ENCODE results near the gene RCOR3. TPM values are rescaled to one million over a fixed set of nuclear protein-coding genes. Genes with fewer than 3 reads are reported as not detected.
"Not testable (repeated sequence)": the region's sequence is repeated elsewhere in the genome, so short reads cannot be mapped to it uniquely, and the experiment has no call there.

The RCOR3 gene
- polyA plus RNA-seq, 3 donors = 15.6 to 20.7 (median 16.1) TPM

DNA sequence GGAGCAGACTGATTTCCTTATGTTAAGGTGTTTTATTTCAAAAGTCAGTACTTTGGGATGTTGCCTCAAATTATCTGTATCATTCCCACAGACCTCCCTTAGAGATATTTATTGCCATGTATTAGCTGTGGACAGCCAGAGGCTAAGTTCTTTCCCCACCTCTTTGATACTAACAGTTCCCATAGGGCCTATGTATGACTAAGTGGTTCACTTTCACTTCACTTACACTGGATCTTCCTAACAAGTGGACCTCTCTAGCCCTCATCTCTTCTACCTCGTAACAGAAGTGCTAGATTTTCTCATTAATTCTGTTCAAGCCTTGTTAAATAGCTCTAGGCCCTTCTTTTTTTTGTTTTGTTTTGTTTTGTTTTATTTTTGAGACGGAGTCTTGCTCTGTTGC lies 73.7 kb downstream of the RCOR3 start:
- H3K27ac ChIP-seq (ENCODE audit: low read depth, low read length) = no peak overlapping the region
- 86 to 92% (median 86%) methylated on average over 2 of the region's 2 CpGs for WGBS, 3 donors

DNA sequence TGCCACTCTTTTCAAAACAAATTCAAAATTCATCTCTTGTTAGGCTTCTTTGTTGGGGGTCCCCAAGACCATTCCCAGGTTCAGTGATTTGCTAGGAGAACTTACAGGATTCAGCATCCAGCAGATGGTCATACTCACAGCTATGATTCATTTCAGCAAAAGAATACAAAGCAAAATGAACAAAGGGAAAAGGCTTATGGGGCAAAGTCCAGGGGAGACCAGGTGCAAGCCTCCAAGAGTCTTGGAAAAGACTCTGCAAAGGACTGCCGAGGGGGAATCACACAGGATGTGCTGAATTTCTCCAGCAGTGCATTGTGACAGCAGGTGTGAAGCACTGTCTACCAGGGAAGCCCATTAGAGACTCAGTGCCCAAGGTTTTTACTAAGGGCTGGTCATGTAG lies 74.7 kb downstream of the RCOR3 start:
- WGBS, 3 donors = 24 to 78% (median 69%) methylated on average over 1 of the region's 1 CpG
- H3K27ac ChIP-seq (ENCODE audit: low read depth, low read length) = no peak overlapping the region

DNA sequence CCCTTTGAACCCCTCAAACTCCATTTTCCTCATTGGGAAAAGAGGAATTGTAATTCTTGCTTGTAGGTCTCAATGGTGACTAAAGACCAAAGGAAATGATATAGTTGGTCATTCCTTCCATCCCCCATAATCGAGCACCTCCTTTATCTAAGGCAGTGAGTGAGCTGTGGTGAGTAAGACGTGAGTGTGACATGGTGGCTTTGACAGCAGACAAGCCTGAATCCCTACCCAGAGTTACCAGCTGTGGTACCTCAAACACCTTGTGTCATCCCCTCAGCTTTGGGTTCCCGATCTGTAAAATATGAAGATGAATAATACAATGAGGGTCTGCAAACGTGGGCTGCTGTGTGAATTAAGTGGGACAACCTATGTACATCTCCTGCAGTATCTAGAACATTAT lies 75.8 kb downstream of the RCOR3 start:
- no peak overlapping the region for H3K27ac ChIP-seq (ENCODE audit: low read depth, low read length)
- WGBS, 3 donors = 70 to 88% (median 86%) methylated on average over 4 of the region's 4 CpGs

DNA sequence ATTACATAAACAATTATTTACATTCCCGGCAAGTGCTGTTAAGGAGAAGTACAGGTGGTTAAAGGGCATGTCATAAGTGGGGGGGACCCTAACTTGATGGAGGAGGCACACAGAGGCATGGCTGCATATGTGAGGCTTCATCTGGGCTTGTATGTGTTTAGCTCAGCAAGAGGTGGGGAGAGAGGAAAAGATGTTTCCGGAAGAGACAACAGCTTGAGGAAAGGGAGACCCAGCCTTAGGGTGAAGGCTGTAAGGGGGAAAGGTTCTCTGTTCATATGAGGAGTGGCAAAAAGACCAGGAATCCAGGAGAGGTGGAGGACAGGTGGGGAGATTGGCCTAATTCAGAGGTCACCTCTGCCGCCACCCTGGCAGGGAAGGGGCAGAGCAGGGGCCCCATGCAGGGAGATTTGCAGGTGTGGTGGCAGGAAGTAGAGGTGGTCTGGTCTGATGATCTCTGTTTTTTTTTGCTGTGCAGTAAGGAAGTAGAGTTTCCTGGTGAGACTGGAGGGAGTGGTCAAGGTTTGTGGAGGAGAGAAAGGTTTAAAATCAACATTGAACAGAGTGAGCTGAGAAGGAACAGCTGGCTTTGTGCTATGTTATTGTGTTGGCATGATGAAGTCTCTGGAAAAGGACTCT lies 76.5 kb downstream of the RCOR3 start:
- WGBS, 3 donors = 55 to 61% (median 58%) methylated on average over 3 of the region's 3 CpGs

DNA sequence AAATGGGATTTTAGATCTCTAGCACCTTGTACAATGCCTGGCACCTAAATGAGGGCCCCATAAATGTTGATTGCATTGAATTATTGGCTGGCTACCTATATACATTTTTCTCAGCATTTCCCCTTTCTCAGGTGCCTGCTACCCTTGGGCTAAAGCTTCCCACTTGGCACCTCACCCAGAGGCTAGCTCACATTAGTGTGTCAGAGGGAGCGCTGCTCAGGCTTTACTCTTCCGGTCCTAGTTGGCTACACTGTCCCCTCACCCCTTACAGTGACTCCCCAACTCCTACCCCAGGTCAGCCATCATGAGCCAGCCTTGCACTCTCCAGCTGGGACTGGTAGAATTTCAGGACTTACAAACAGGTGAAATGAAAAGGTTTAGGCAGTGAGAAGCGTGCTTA lies 77.0 kb downstream of the RCOR3 start:
- WGBS, 3 donors = 52 to 83% (median 74%) methylated on average over 3 of the region's 3 CpGs
- no peak overlapping the region for H3K27ac ChIP-seq (ENCODE audit: low read depth, low read length)

More for the DNA sequence above, 76.5 kb downstream of the RCOR3 start:
- H3K27ac ChIP-seq (ENCODE audit: low read depth, low read length) = no peak overlapping the region

DNA sequence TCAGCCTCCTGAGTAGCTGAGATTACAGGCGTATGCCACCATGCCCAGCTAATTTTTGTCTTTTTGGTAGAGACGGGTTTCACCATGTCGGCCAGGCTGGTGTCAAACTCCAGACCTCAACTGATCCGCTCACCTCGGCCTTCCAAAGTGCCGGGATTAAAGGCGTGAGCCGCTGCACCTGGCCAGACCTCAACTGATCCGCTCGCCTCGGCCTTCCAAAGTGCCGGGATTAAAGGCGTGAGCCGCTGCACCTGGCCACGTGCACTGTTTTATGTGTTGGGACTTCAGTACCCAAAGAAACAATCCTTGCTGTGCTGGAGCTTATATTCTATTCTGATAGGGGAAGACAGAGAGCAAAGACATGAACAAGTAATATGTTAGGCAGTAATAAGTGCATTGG lies 77.6 kb downstream of the RCOR3 start:
- WGBS, 3 donors = 50 to 97% (median 96%) methylated on average over 15 of the region's 15 CpGs
- H3K27ac ChIP-seq (ENCODE audit: low read depth, low read length) = no peak overlapping the region

DNA sequence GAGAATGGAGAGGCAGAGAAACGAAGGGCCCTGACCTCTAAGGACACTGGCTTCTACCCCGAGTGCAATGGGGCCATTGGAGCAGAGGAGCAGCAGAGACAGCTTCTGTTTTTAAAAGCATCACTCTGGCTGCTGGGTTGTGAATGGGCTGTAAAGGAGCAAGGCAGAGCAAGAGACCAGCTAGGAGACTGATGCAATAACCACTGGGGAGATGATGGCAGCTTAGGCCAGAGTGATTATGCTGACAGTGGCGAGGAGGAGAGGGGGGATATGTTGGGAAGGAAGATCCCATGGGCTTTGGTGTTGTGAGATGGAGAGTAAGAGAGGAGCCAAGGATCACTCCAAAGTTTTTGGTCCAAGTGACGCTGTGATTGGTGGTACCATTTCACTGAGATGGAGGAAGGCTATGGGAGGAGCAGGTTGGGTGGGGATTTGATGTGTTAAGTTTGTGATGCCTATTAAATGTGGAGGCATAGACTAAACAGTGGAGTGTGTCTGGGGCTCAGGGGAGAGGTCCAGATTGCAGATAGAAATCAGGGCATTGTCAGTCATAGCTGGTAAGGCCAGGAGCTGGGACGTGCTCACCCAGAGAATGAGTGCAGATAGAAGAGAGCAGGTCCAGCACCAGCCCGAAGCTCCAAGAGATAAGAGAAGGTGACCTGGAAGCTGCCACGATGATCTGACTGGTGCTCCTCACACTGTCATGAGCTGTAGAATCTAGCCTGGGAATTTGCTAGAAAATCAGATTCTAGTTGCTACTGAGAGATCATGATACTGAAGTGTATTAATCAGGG lies 78.5 kb downstream of the RCOR3 start:
- no peak overlapping the region for H3K27ac ChIP-seq (ENCODE audit: low read depth, low read length)

DNA sequence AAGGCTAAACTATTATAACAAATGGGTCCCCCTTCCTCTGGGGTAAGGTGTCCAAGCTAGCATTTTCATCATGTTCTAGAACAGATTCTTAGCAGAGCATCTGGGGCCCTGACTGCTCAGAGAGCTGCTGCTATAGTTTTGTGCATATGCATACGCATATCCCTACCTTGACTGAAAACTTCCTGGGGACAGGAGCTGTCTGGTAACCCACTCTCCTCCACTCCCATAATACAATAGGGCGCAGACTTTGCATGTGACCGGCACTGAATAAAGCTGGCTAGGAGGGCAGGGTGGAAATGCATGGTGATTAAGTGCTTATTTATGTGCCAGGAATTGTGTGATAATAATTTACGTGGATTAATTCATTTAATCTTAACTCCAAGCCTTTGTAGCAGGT lies 79.1 kb downstream of the RCOR3 start:
- 85 to 95% (median 94%) methylated on average over 4 of the region's 4 CpGs for whole genome bisulfite sequencing, 3 donors
- H3K27ac ChIP-seq (ENCODE audit: low read depth, low read length) = no peak overlapping the region

More for the DNA sequence above, 78.5 kb downstream of the RCOR3 start:
- 64 to 80% (median 73%) methylated on average over 7 of the region's 7 CpGs for WGBS, 3 donors

DNA sequence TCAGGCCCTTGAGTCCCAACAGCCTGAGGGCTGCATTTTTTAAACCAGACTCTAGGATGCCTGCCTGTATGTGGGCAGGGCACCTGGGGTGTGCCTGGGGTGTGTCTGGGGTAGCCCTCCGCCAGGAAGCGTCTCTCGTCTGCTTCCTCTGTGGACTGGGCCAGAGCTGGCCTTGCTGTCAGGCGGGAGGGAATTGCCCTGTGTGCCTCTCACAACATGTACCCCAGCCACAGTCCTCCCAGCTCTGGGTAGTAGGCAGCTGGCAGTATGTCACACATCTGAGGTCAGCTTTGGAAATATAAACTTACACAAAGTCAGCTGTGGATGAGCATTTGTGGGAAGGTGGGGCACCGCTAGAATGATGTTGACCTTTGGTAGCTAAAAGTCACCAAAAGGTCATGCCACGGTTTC lies 80.5 kb downstream of the RCOR3 start:
- 71 to 81% (median 74%) methylated on average over 6 of the region's 6 CpGs for WGBS, 3 donors

DNA sequence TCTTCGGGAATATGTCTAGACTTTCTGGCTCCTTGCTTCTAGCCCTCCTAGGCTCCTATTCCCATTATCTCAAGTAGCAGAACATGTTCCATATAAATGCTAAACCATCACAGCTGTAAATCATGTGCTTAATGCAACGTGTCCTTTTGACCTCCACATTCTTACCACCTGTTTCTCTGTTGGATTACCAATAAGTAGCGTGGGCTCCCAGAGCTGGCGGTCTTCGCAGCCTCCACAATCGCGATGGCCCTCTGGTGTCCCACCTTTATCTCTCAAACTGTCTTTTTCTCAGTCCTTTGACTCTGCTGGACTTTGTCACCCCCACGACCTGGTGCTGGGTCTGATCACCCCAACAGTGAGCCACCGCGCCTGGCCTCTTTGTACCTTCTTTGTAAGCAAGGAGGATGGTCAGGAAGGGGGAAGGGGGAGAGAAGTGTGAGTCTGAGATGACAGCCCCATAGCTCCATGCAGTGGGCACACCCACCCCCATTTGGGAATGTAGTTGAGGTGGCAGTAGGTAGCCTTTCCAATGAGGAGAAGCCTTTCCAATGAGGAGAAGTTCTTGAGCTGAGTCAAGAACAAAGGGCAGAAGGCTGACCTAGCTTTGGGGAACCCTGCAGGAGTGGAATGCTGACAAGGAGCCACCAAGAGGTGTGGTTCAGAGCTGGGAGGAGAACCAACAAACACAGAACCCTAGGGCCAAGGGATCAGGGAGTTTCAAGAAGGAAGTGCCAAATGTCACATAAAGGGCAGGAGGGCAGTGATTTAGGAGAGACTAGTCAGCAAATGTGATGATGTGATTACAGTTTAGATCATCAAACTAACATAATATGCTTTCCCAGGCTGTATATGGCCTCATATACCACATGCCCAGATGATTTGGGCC lies 81.7 kb downstream of the RCOR3 start:
- no peak overlapping the region for H3K27ac ChIP-seq (ENCODE audit: low read depth, low read length)
- WGBS, 3 donors = 84 to 96% (median 92%) methylated on average over 10 of the region's 10 CpGs

More for the DNA sequence above, 80.5 kb downstream of the RCOR3 start:
- no peak overlapping the region for H3K27ac ChIP-seq (ENCODE audit: low read depth, low read length)

DNA sequence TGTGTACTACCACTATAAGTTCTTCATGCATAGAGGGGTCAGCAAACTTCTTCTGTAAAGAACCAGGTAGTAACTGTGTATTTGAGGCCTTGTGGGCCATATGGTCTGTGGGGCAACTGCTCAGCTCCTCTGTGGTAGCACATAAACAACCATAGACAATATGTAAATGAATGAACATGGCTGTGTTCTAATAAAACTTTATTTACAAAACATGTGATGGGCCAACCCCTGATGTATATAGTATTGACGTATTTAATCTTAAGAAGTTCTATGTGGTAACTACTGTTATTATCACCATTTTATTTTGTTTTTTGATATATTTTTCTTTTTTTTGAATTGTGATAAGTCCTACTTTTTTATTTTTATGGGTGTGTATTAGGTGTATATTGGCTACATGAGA lies 82.8 kb downstream of the RCOR3 start:
- H3K27ac ChIP-seq (ENCODE audit: low read depth, low read length) = no peak overlapping the region
- WGBS, 3 donors = 97 to 98% (median 98%) methylated on average over 1 of the region's 1 CpG

DNA sequence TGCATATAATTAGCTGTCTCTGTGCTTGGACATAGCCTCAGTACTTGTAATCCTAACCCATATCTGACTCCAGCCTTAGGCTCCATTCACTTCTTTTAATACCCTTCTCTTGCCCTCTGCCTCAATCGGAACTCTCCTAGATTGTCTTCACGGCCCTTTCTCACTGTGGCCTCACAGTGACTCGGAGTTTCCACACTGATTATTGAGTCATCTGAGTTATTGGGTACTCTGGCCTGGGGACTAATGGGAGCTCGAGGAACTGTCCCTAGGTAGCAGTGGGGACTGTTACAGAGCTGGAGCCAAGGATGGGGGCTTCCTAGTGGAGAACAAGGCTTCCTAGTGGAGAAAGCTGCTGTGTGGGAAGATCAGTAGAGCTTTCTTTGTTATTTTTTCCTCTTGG lies 84.4 kb downstream of the RCOR3 start:
- WGBS, 3 donors = 67 to 76% (median 70%) methylated on average over 4 of the region's 4 CpGs

DNA sequence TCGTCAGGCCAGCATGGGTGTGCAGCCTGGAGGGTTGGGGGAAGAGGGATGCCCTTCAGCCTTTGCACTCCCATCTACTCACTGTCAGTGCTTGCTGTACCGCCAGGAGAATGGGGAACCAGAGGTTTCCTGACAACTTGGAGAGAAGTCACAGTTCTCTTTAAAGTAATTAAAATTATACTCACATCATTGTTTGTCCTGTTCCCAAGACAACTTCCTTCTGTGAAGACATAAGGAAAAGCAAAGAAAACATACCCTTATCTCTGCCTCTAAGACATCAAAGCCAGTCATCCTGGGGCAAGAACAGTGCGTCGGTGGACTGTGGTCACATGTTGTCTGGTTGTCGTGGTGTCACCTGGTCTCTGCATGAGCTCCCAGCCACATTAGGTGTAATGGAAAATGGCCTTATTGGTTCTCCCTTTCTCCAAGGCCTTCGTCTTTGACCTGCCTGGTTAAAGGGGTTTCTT lies 85.0 kb downstream of the RCOR3 start:
- 54 to 70% (median 66%) methylated on average over 6 of the region's 6 CpGs for WGBS, 3 donors
- H3K27ac ChIP-seq (ENCODE audit: low read depth, low read length) = no peak overlapping the region

More for the DNA sequence above, 84.4 kb downstream of the RCOR3 start:
- no peak overlapping the region for H3K27ac ChIP-seq (ENCODE audit: low read depth, low read length)

DNA sequence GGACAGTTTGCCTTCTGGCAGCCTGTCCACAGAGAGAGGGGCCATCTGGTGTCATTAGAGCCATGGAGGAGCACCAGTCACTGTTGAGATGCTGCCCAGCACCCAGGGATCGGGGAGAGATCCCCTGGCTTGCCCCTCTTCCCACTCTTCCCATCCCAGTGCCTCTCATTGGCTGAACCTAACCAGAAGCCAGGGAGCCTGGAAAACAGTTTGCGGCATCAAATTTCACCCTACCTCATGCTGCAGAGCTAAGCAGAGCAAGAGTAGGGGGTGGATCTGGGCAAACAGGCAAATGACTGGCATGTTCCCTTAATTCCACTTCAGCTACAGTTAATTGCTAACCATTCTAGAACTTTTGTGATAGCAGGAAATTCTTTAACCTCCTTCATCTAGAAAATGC lies 86.6 kb downstream of the RCOR3 start:
- WGBS, 3 donors = 88 to 100% (median 95%) methylated on average over 2 of the region's 2 CpGs
- H3K27ac ChIP-seq (ENCODE audit: low read depth, low read length) = no peak overlapping the region

DNA sequence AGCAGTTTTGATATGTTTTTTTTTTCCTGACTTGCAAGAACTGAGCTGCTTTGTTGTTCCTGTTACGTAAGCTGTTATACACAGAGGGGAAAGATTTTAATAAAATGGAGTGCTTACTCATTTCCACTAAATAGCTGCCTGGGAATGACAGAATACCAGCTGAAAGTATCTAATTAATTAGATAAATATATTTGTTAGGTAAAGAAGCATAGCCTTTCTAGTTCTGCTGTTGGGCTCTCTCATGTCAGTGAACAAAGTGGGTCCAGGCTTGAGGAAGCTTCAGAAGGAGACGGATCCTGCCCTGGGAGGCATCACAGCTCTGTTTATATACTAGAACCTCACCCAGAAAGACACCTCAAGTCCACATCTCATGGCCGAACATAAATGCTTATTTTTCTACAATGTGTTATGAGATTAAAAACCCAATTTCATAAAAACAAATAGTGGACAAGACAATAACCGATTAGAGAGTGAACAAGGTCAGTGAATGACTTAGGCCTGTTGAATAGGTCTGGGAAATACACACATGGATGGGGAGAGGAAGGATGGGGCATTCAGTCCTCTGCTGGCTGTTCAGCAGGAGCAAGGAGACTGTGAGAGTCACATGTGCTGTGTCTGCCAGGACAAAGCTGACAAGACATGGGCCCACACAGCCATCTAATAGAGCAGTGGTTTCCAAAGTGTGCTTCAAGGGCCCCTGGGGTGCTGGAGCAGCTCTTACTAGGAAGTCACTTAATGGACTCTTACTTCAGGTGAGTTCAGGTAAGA lies 88.1 kb downstream of the RCOR3 start:
- no peak overlapping the region for H3K27ac ChIP-seq (ENCODE audit: low read depth, low read length)
- WGBS, 3 donors = 47 to 83% (median 79%) methylated on average over 4 of the region's 4 CpGs

DNA sequence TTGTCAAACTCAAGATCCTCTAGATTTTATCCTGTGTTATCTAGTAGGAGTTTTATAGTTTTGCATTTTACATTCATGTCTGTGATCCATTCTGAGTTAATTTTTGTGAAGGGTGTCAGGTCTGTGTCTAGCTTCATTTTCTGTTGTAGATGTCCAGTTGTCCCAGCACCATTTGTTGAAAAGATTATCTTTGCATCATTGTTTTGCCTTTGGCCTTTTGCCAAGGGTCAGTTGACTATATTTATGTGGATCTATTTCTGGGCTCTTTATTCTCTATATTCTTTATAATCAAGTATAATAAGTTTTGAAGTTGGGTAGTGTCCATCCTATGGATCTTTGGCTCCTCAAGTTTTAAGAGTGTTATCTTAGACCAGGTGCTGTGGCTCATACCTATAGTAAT lies 89.4 kb downstream of the RCOR3 start:
- H3K27ac ChIP-seq (ENCODE audit: low read depth, low read length) = no peak overlapping the region

DNA sequence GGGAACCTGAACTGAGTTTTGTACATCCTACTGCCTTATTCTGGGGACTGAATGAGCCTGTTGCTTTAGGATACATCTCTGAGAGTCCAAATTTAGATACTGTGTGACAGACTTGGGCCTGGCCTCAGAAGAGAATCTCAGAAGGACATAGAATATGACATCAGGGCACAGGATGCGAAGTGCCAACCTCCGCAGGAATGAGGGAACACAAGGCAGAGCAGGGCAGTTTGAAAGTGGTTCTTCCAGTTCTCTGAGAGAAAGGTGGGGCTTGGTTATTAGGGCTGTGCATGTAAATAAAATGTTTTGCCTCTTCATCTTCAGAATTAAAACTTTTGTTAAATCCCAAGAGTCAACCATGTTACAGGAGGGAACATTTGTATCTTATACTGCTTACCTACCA lies 90.6 kb downstream of the RCOR3 start:
- no peak overlapping the region for H3K27ac ChIP-seq (ENCODE audit: low read depth, low read length)
- WGBS, 3 donors = 69 to 97% (median 95%) methylated on average over 2 of the region's 2 CpGs

DNA sequence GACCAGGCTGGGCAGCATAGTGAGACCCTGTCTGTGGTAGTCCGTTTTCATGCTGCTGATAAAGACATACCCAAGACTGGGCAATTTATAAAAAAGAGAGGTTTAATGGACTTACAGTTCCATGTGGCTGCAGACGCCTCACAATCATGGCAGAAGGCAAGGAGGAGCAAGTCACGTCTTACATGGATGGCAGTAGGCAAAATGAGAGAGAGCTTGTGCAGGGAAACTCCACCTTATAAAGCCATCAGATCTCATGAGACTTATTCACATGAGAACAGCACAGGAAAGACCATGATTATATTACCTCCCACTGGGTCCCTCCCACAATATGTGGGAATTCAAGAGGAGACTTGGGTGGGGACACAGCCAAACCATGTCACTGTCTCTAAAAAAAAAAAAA lies 92.9 kb downstream of the RCOR3 start:
- H3K27ac ChIP-seq (ENCODE audit: low read depth, low read length) = not testable (repeated sequence)
- whole genome bisulfite sequencing, 3 donors = 96 to 97% (median 97%) methylated on average over 3 of the region's 3 CpGs

All from adipose tissue (tissue), 3 donors.